ENCODE data around the gene MSI1. TPM values are rescaled to one million over a fixed set of nuclear protein-coding genes. Genes with fewer than 3 reads are reported as not detected.

MSI1 gene
- total RNA-seq, 2 donors from 2014 or later: 0.27 TPM; not detected in 1

DNA sequence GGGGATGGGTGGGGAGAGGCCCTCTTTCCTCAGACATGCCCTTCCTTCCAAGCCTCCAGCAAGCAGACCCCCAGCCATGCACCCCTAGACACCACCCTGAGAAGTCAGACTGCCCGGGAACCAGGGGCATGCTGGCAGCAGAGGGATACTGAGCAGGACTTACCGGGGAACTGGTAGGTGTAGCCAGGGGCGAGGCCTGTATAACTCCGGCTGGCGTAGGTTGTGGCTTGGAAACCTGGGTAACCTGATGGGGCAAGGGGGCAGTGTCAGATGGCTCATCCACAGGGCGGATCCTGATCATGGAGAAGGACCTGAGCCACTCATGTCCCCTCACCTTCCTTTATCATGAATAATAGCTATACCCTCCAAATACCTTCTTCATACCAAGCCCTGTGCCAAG is 15.8 kb downstream of the MSI1 start:
- no peaks in the 10 kb centered on the region for H3K9me3 ChIP-seq
- DNase-seq (ENCODE audit: low spot score) (no peak), ATAC-seq (ENCODE audit: insufficient number of reproducible peaks, low FRiP score, low read depth) (no peak)
- peaks cover 7 to 13% of the 10 kb centered on the region in 2 donors for H3K4me1 ChIP-seq (ENCODE audit: control insufficient read depth in 1 of 2, low read depth in 2 of 2)
- no peak overlapping the region for H3K4me3 ChIP-seq
- TF ChIP-seq, protein P1, sequence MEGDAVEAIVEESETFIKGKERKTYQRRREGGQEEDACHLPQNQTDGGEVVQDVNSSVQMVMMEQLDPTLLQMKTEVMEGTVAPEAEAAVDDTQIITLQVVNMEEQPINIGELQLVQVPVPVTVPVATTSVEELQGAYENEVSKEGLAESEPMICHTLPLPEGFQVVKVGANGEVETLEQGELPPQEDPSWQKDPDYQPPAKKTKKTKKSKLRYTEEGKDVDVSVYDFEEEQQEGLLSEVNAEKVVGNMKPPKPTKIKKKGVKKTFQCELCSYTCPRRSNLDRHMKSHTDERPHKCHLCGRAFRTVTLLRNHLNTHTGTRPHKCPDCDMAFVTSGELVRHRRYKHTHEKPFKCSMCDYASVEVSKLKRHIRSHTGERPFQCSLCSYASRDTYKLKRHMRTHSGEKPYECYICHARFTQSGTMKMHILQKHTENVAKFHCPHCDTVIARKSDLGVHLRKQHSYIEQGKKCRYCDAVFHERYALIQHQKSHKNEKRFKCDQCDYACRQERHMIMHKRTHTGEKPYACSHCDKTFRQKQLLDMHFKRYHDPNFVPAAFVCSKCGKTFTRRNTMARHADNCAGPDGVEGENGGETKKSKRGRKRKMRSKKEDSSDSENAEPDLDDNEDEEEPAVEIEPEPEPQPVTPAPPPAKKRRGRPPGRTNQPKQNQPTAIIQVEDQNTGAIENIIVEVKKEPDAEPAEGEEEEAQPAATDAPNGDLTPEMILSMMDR (IDR thresholded peaks at IDR 0.05): no peak
- no peaks in the 10 kb centered on the region for H3K36me3 ChIP-seq
- no peak overlapping the region for H3K27ac ChIP-seq
- no peaks in the 10 kb centered on the region for H3K27me3 ChIP-seq (replicated peaks; ENCODE audit: insufficient read depth)

DNA sequence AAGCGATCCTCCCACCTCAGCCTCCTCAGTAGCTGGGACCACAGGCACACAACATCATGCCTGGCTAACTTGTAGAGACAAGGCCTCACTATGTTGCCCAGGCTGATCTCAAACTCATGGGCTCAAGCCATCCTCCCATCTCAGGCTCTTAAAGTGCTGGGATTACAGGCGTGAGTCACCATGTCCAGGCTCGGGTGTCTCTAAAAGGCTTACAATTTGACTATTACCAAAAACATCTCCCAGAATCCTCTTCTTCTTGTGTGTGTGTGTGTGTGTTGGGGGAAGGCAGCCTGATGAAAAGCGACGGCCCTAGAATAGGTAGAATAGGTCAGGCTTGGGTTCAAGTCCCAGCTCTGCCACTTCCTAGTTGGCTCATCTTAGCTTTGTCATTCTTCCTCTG is 16.8 kb downstream of the MSI1 start:
- no peaks in the 10 kb centered on the region for H3K9me3 ChIP-seq
- TF ChIP-seq, protein P1 (IDR thresholded peaks at IDR 0.05): no peak
- H3K4me3 ChIP-seq: no peak overlapping the region
- no peaks in the 10 kb centered on the region for H3K27me3 ChIP-seq (replicated peaks; ENCODE audit: insufficient read depth)
- no peak overlapping the region for H3K27ac ChIP-seq
- DNase-seq (ENCODE audit: low spot score) (no peak), ATAC-seq (ENCODE audit: insufficient number of reproducible peaks, low FRiP score, low read depth) (no peak)
- H3K4me1 ChIP-seq (ENCODE audit: control insufficient read depth in 1 of 2, low read depth in 2 of 2): peaks cover 7 to 13% of the 10 kb centered on the region in 2 donors
- no peaks in the 10 kb centered on the region for H3K36me3 ChIP-seq

DNA sequence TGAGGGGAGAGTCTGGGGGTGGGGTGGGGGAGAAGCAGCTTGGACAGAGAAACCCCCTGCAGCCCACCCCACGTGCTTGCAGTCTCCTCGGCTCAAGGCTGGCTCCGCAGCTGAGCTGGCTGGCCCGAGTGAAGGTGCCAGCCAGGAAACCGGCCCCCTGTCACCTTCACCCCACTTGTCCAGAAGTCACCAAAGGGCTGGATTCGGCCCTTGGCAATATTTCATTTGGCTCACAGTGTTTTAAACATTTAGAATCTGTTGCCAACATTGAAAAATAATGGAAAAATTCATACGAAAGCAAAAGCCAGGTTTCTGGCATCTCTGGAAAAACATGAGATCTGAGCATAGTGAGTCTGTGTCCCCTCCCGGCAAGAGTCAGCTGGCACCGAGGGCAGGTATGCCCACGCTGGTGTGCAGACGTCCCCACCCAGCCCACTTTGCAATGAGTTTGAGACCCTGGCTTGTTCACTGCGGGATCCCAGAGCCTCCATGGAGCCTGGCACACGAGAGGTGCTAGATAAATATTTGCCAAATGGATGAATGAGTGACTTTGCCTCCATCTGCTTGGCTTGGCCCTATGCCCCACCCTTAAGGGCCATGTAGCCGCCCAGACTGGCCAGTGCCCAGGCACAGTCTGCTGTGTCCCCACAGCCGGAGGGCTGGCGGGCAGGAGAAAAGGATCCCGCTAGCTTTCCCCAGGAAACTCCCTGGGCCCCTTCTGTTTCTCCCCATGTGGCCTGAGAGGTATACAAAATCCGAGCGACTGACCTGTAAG is 18.2 kb downstream of the MSI1 start:
- DNase-seq (ENCODE audit: low spot score): no peak
- Histone ChIP-seq H3K27ac (peak overlapping the region in 1 of 2 donors; percentile 24), H3K36me3 (no peaks in the 10 kb centered on the region), H3K4me1 (ENCODE audit: control insufficient read depth in 1 of 2, low read depth in 2 of 2) (peaks cover 7 to 13% of the 10 kb centered on the region in 2 donors), H3K4me3 (peak overlapping the region; percentile 69), H3K27me3 (replicated peaks; ENCODE audit: insufficient read depth) (no peaks in the 10 kb centered on the region), H3K9me3 (no peaks in the 10 kb centered on the region)
- TF ChIP-seq, protein P1 (IDR thresholded peaks at IDR 0.05): no peak
- ATAC-seq (ENCODE audit: insufficient number of reproducible peaks, low FRiP score, low read depth): peak; percentile 76

DNA sequence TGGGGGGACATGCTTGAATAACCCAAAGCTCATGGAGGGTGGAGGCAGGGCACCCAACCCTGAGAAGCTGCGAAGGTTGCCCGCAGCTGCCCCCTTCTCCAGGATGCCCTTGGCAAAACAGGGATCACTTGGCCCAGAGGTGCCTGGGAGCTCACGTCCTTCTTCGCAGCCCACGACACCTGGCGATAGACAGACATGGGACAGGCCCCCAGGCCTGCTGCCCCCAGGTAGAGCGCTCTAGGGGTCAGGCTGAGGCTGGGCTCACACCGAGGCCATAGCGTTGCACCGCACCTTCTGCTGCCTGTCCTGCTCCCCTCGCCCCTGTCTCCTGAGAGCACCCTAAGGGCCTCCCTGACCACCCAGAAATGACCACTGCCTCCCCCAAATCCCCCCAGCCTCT is 21.2 kb downstream of the MSI1 start:
- TF ChIP-seq, protein P1 (IDR thresholded peaks at IDR 0.05): no peak
- ATAC-seq (ENCODE audit: insufficient number of reproducible peaks, low FRiP score, low read depth) (no peak), DNase-seq (ENCODE audit: low spot score) (no peak)
- no peaks in the 10 kb centered on the region for H3K36me3 ChIP-seq
- H3K9me3 ChIP-seq: no peaks in the 10 kb centered on the region
- peaks cover 7 to 13% of the 10 kb centered on the region in 2 donors for H3K4me1 ChIP-seq (ENCODE audit: control insufficient read depth in 1 of 2, low read depth in 2 of 2)
- no peak overlapping the region for H3K27ac ChIP-seq
- no peak overlapping the region for H3K4me3 ChIP-seq
- no peaks in the 10 kb centered on the region for H3K27me3 ChIP-seq (replicated peaks; ENCODE audit: insufficient read depth)

DNA sequence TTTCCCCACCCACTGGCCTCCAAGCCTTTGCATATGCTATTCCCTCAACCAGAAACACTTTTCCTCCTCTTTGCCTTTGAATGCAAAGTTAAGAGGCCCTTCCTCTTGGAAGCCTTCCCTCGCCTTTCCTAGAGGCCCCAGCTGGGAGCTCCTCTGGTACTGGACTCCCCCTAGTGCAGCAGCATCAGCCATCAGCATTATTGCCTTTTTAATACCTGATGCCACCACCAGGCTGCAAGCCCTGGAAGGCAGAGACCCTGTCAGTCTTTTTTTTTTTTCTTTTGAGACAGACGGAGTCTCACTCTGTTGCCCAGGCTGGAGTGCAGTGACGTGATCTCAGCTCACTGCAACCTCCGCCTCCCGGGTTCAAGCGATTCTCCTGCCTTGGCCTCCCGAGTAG is 22.3 kb downstream of the MSI1 start:
- no peak for ATAC-seq (ENCODE audit: insufficient number of reproducible peaks, low FRiP score, low read depth)
- Histone ChIP-seq H3K4me3 (no peak overlapping the region), H3K27me3 (replicated peaks; ENCODE audit: insufficient read depth) (no peaks in the 10 kb centered on the region), H3K4me1 (ENCODE audit: control insufficient read depth in 1 of 2, low read depth in 2 of 2) (peaks cover 7 to 13% of the 10 kb centered on the region in 2 donors), H3K9me3 (no peaks in the 10 kb centered on the region), H3K36me3 (no peaks in the 10 kb centered on the region), H3K27ac (no peak overlapping the region)
- DNase-seq (ENCODE audit: low spot score): no peak
- TF ChIP-seq, protein P1 (IDR thresholded peaks at IDR 0.05): no peak

Data from thoracic aorta (tissue), 2 donors.